ENCODE results near the gene PPEF2.
"Not testable (repeated sequence)": the region's sequence is repeated elsewhere in the genome, so short reads cannot be mapped to it uniquely, and the experiment has no call there.

The PPEF2 gene

DNA sequence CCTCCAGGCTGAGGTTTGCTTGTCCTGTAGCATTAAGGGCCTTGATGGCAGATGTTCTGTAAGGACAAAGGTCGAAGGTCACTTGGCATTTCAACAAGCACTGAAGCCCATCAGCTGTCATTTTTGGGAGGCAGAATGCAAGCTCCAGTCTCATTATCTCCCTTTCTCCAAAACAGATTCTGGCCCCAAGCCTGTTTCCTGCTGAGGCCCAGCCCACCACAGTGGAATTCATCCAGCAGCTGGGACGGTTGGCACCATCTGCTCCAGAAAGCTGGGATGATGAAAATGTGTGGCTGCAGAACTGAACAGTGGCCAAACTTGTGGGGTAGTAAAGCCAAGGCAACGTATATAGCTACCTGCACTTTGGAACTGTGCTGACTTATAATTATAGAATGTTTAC, 17.7 kb upstream of the PPEF2 start:
- DNase-seq (ENCODE audit: low read depth): no peak
- TF ChIP-seq, protein P1, sequence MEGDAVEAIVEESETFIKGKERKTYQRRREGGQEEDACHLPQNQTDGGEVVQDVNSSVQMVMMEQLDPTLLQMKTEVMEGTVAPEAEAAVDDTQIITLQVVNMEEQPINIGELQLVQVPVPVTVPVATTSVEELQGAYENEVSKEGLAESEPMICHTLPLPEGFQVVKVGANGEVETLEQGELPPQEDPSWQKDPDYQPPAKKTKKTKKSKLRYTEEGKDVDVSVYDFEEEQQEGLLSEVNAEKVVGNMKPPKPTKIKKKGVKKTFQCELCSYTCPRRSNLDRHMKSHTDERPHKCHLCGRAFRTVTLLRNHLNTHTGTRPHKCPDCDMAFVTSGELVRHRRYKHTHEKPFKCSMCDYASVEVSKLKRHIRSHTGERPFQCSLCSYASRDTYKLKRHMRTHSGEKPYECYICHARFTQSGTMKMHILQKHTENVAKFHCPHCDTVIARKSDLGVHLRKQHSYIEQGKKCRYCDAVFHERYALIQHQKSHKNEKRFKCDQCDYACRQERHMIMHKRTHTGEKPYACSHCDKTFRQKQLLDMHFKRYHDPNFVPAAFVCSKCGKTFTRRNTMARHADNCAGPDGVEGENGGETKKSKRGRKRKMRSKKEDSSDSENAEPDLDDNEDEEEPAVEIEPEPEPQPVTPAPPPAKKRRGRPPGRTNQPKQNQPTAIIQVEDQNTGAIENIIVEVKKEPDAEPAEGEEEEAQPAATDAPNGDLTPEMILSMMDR (IDR thresholded peaks at IDR 0.05; ENCODE audit: insufficient read depth, low read depth, low read length, missing control alignments): no peak
- no peak overlapping the region for H3K4me3 ChIP-seq (ENCODE audit: low read length)

DNA sequence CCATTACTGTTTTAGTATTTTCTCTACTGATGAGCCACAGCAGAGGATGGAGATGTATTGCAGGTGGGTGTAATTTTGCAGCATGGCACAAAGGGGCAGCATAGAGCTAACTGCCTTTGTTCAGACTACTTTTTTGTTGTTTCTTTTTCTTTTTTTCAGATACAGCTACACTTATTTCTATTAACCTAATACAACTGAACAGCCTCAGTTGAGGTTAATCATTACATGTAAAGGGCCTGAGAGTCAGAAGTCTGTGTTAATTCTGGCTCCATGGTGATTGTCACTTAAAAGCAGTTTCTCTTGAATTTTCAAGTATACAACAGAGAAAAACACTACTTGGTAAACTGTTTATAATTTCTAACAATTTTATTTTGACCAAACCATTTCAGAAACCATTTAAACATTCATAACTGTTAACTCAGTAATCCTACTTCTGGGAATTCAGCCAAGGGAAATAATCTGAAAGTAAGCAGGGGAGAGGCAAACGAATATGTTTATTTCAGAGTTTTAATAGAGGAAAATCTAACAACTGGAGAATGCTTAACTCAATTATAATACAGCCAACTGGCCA, 13.9 kb upstream of the PPEF2 start:
- peak; percentile 45 for DNase-seq (ENCODE audit: low read depth)
- no peak overlapping the region for H3K4me3 ChIP-seq (ENCODE audit: low read length)
- TF ChIP-seq, protein P1 (IDR thresholded peaks at IDR 0.05; ENCODE audit: insufficient read depth, low read depth, low read length, missing control alignments): peak; percentile 94

DNA sequence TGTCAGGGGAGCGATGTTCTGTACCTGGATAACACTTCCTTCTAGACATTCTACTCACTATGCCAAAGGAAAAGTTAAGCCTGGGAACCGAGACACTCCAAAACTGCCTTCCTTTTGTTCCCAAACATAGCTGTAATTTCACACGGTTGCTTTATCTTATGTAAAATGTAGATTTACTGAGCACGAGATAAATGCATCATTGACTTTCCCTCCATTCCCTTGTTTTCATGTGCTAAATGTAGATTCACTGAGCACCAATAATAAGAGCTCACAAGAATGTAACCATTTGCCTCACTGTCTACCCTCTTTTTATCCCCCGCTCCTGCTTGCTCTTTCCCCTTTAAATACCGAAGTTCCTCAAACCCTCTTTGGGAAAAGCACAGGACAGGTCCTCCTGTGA, 10.7 kb upstream of the PPEF2 start:
- TF ChIP-seq, protein P1 (IDR thresholded peaks at IDR 0.05; ENCODE audit: insufficient read depth, low read depth, low read length, missing control alignments): no peak
- DNase-seq (ENCODE audit: low read depth): no peak
- no peak overlapping the region for H3K4me3 ChIP-seq (ENCODE audit: low read length)

DNA sequence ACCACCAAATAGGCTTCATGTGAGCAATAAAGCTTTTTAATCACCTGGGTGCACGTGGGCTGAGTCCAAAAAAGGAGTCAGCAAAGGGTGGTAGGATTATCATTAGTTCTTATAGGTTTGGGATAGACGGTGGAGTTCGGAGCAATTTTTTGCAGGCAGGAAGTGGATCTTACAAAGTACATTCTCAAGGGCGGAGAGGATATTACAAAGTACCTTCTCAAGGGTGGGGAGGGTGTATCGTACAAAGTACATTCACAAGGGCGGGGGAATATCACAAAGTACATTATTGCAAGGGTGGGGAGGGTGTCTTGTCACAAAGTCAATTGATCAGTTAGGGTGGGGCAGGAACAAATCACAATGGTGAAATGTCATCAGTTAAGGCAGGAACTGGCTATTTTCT, 8.6 kb upstream of the PPEF2 start:
- H3K4me3 ChIP-seq (ENCODE audit: low read length); DNase-seq (ENCODE audit: low read depth): not testable (repeated sequence)

DNA sequence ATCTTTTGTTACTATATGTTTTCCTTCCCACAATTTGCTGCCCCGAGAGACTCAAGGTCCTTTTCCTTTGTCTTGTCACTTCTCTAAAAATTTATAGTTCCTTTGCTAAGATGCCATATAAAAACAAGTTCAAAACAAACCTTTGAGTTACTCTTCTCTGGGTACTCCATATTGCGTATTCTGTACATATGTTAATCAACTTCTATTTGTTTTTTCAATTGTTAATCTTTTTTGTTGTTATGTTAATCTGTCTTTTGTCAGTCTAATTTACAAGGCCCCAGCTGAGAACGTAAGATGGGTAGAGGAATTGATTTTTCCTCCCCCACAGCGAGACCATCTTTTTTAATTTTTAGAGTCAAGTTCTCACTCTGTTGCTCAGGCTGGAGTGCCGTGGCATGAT, 7.2 kb upstream of the PPEF2 start:
- no peak overlapping the region for H3K4me3 ChIP-seq (ENCODE audit: low read length)

DNA sequence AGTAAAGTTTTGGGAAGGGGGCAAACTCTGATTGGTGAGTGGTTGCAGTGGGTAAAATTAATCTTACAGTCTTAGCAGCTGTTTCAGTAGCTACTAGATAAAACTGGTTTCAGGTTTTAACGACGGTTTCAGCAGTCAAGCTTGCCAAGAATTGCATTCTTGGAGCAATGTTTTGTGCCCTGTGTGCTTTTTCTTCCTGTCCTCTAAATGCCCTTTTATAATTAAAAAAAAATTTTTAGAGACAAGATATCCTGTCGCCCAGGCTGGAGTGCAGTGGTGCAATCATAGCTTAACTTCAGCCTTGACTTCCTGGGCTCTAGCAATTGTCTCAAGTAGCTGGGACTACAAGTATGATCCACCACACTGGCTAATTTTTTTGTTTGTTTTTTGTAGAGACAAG, 6.3 kb upstream of the PPEF2 start:
- TF ChIP-seq, protein P1 (IDR thresholded peaks at IDR 0.05; ENCODE audit: insufficient read depth, low read depth, low read length, missing control alignments): no peak
- no peak for DNase-seq (ENCODE audit: low read depth)
- no peak overlapping the region for H3K4me3 ChIP-seq (ENCODE audit: low read length)

More for the DNA sequence above, 7.2 kb upstream of the PPEF2 start:
- no peak for DNase-seq (ENCODE audit: low read depth)
- TF ChIP-seq, protein P1 (IDR thresholded peaks at IDR 0.05; ENCODE audit: insufficient read depth, low read depth, low read length, missing control alignments): no peak

DNA sequence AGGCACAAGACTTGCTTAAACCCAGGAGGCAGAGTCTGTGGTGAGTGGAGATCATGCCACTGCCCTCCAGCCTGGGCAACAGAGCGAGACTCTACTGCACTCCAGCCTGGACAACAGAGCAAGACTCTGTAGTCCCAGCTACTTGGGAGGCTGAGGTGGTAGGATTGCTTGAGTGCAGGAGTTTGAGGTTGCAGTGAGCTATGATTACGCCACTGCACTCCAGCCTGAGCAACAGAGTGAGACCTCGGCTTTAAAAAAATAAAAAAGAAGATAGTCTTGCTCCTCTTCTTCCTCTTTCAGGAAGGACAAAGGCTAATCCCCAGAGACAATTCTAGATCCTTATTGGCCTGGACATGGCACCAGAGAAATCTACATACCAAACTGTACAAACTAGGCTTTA, 5.7 kb upstream of the PPEF2 start:
- TF ChIP-seq, protein P1 (IDR thresholded peaks at IDR 0.05; ENCODE audit: insufficient read depth, low read depth, low read length, missing control alignments): no peak
- H3K4me3 ChIP-seq (ENCODE audit: low read length): no peak overlapping the region
- no peak for DNase-seq (ENCODE audit: low read depth)

Measured in epithelial cell of esophagus (primary cell).